Skeletal muscle tissue (tissue), 4 donors: Measurements from ENCODE around the gene MBTPS1. TPM values are rescaled to one million over a fixed set of nuclear protein-coding genes. Genes with fewer than 3 reads are reported as not detected.

Experiments
- H3K27ac ChIP-seq: one replicate; pipeline ENCODE4 v1.7.0; 2013; ENCODE audit warnings: mild to moderate bottlenecking, low read depth, low read length, inconsistent platforms
- H3K27me3 ChIP-seq, 3 donors: one replicate each; pipeline ENCODE4 v1.7.0; 2013; ENCODE audit warnings: low read length in 3 of 3; ENCODE audit not compliant: control insufficient read depth in 3 of 3, insufficient read depth in 3 of 3
- H3K36me3 ChIP-seq, 3 donors: one replicate each; pipeline ENCODE4 v1.7.0; 2013; ENCODE audit warnings: low read length in 3 of 3; ENCODE audit not compliant: control insufficient read depth in 3 of 3, insufficient read depth in 3 of 3
- H3K4me1 ChIP-seq, 3 donors: one replicate each; pipeline ENCODE4 v1.7.0; 2013; ENCODE audit warnings: low read length in 3 of 3, mild to moderate bottlenecking in 3 of 3; ENCODE audit not compliant: control insufficient read depth in 3 of 3, insufficient read depth in 3 of 3
- H3K4me3 ChIP-seq, 3 donors: one replicate each; pipeline ENCODE4 v1.7.0; 2013; ENCODE audit warnings: low read length in 3 of 3
- H3K9ac ChIP-seq, 3 donors: one replicate each; pipeline ENCODE4 v1.7.0; 2013; ENCODE audit warnings: low read length in 3 of 3, mild to moderate bottlenecking in 3 of 3, moderate library complexity in 2 of 3, low read depth in 1 of 3
- H3K9me3 ChIP-seq, 3 donors: one replicate each; pipeline ENCODE4 v1.7.0; 2013; ENCODE audit warnings: low read length in 3 of 3; ENCODE audit not compliant: control insufficient read depth in 3 of 3
- total RNA-seq: library from RNA; depleted of rRNA; stranded (reverse); fragments of >200 nt; gene quantifications from one replicate; pipeline ENCODE4 v1.2.3, GENCODE V29; 2014
- donor health status: Osteomylitis.

MBTPS1 gene
- total RNA-seq, 1 donor from 2014 or later: 76.7 TPM

DNA sequence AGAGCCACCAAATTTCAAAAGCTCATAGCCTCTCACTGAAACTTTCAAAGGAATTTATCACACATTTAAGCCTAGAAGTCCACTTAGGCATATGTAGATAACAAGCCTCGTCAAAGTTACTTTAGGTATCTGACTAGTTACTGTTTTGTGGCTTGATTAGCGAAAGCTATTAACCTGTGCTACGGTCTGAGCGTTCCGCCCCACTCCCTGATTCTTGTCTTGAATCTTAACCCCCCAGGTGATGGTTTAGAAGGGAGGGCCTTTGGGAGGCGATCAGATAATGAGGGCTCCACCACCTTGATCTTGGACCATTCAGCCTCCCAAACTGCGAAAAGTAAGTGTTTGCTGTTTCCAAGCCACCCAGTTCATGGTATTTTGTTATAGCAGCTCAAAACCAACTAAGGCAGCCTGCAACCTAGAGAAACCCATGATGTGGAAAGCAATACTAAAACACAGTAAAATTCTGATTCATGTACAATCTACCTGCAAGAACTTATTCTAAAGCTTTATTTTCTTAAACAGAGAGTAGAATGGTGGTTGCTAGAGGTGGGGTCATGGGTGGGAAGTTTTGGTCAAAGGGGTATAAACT, 21.1 kb upstream of the MBTPS1 start:
- peaks cover 10 to 23% (median 18%) of the 10 kb centered on the region in 3 donors for H3K4me1 ChIP-seq
- no peaks in the 10 kb centered on the region for H3K27me3 ChIP-seq
- H3K9me3 ChIP-seq: no peaks in the 10 kb centered on the region
- H3K27ac ChIP-seq: no peak overlapping the region
- peak overlapping the region in 2 of 3 donors; percentile 3 to 77 for H3K9ac ChIP-seq
- H3K4me3 ChIP-seq: no peak overlapping the region
- H3K36me3 ChIP-seq: peaks cover 0 to 2% (median 0%) of the 10 kb centered on the region in 3 donors

DNA sequence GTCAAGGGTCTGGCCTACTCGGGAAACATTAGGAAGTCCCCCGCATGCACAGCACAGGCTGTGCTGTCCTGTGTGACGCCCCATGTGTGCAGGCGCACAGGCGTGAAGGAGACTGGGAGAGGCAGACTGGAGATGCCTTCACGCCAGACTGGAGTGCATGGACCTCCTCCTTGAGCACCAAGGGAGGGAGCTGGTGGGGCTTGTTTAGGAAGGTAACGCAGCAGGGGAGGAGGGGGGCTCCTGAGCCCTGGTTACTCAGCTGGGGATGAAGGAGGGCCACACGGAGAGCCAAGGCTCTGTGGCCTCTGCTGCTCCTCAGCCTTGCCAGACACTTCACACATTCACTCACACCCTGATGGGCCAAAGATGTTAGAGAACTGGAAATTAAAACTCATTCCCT, 20.5 kb upstream of the MBTPS1 start:
- H3K4me1 ChIP-seq: peaks cover 10 to 23% (median 18%) of the 10 kb centered on the region in 3 donors

GRCh38 chr16:84136331-84137125, 19.8 kb upstream of the MBTPS1 start:
- no peak overlapping the region for H3K27ac ChIP-seq

More for the DNA sequence above, 20.5 kb upstream of the MBTPS1 start:
- Histone ChIP-seq H3K27me3 (no peaks in the 10 kb centered on the region), H3K36me3 (peaks cover 0 to 2% (median 0%) of the 10 kb centered on the region in 3 donors), H3K27ac (no peak overlapping the region), H3K9ac (no peak overlapping the region), H3K4me3 (no peak overlapping the region), H3K9me3 (no peaks in the 10 kb centered on the region)

GRCh38 chr16:84132527-84133285, 16.0 kb upstream of the MBTPS1 start:
- no peak overlapping the region for H3K4me3 ChIP-seq

More at GRCh38 chr16:84136331-84137125, 19.8 kb upstream of the MBTPS1 start:
- Histone ChIP-seq H3K9ac (no peak overlapping the region), H3K36me3 (peaks cover 0 to 2% (median 0%) of the 10 kb centered on the region in 3 donors), H3K27me3 (no peaks in the 10 kb centered on the region), H3K9me3 (no peaks in the 10 kb centered on the region), H3K4me3 (no peak overlapping the region), H3K4me1 (peaks cover 10 to 20% (median 13%) of the 10 kb centered on the region in 3 donors)

GRCh38 chr16:84131117-84131516, 14.4 kb upstream of the MBTPS1 start:
- Histone ChIP-seq H3K4me1 (no peaks in the 10 kb centered on the region), H3K9me3 (no peaks in the 10 kb centered on the region), H3K4me3 (no peak overlapping the region), H3K27ac (no peak overlapping the region), H3K9ac (no peak overlapping the region), H3K27me3 (no peaks in the 10 kb centered on the region), H3K36me3 (peaks cover 15 to 28% (median 24%) of the 10 kb centered on the region in 3 donors)

More at GRCh38 chr16:84132527-84133285, 16.0 kb upstream of the MBTPS1 start:
- no peaks in the 10 kb centered on the region for H3K27me3 ChIP-seq
- peaks cover 0 to 2% (median 0%) of the 10 kb centered on the region in 3 donors for H3K4me1 ChIP-seq
- no peak overlapping the region for H3K9ac ChIP-seq
- H3K36me3 ChIP-seq: peaks cover 15 to 20% (median 18%) of the 10 kb centered on the region in 3 donors
- no peak overlapping the region for H3K27ac ChIP-seq
- no peaks in the 10 kb centered on the region for H3K9me3 ChIP-seq

- Histone ChIP-seq H3K27ac (no peak overlapping the region), H3K27me3 (no peaks in the 10 kb centered on the region), H3K9me3 (no peaks in the 10 kb centered on the region), H3K4me1 (no peaks in the 10 kb centered on the region), H3K4me3 (no peak overlapping the region), H3K36me3 (peaks cover 8 to 39% (median 26%) of the 10 kb centered on the region in 3 donors), H3K9ac (no peak overlapping the region)
These were observed 7.7 kb upstream of the MBTPS1 start for GRCh38 chr16:84124257-84125073.

DNA sequence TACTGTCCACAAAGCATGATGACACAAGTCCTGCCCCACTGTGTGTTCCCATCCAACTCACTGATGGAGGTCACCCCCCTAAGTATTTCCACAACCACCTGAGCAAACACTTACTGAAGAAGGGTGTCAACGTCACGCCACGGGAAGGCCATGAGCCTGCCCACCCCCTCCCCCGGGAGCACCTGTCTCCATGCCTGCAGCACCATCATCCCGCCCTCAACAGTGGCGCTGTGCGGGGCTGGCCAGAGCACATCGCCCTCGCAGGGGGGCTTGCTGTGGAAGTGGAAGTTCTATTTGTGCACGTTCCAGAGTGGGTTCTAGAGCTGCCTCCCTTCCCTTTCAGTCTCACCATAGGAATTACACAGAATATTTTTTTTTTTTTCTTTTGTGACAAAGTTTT, 4.3 kb upstream of the MBTPS1 start:
- Histone ChIP-seq H3K9me3 (no peaks in the 10 kb centered on the region), H3K4me3 (no peak overlapping the region), H3K27ac (no peak overlapping the region), H3K27me3 (no peaks in the 10 kb centered on the region), H3K36me3 (peaks cover 6 to 25% (median 16%) of the 10 kb centered on the region in 3 donors), H3K9ac (no peak overlapping the region), H3K4me1 (peaks cover 4 to 10% (median 7%) of the 10 kb centered on the region in 3 donors)

DNA sequence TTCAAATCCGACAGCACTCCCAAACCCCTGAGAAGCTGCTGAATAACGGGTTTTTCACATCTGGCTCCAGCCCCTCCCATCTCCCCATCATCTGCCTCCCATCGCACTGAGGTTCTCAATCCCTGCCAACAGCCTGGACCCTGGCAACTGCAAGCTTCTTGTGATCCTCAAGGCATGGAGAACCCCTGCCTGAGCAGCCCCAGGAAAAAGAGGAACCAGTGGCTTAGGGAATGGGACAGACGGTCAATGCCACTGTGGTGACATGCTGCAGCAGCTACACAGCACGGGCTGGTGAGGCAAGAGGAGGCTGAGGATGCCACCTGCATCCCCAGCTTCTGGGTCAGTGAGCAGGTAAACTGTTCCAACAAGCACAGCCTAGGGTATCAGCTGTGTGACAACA, 3.3 kb upstream of the MBTPS1 start:
- Histone ChIP-seq H3K4me3 (no peak overlapping the region), H3K36me3 (peaks cover 6 to 25% (median 16%) of the 10 kb centered on the region in 3 donors), H3K4me1 (peaks cover 10 to 17% (median 16%) of the 10 kb centered on the region in 3 donors), H3K9ac (no peak overlapping the region), H3K27me3 (no peaks in the 10 kb centered on the region), H3K27ac (no peak overlapping the region), H3K9me3 (no peaks in the 10 kb centered on the region)

DNA sequence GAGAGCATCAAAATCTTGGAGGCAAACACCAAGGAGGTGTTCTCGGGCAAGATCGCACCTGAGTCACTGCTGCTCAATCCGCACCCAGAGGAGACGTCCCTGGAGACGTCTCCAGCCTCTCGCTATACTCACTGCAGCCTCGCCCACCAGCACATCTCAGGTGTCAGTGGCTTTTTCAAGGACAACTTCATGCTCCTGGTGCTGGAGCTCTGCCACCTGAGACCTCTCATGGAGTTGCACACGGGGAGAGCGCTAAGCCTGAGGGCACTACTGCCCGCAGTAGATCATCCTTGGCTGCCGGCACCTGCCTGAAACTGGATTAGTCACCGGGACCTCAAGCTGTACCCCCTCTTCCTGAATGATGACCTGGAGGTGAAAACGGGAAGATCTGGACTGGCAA, 2.6 kb upstream of the MBTPS1 start:
- no peak overlapping the region for H3K9ac ChIP-seq
- H3K27ac ChIP-seq: no peak overlapping the region
- H3K9me3 ChIP-seq: no peaks in the 10 kb centered on the region
- H3K4me1 ChIP-seq: peaks cover 11 to 20% (median 16%) of the 10 kb centered on the region in 3 donors
- H3K27me3 ChIP-seq: no peaks in the 10 kb centered on the region
- H3K36me3 ChIP-seq: peaks cover 5 to 24% (median 13%) of the 10 kb centered on the region in 3 donors
- no peak overlapping the region for H3K4me3 ChIP-seq
